ENCODE measurements around the gene HIRA.
"Not testable (repeated sequence)": the region's sequence is repeated elsewhere in the genome, so short reads cannot be mapped to it uniquely, and the experiment has no call there.

HIRA gene

GRCh38 chr22:19463491-19464469 is 32.2 kb upstream of the HIRA start:
- DNase-seq: no peak

GRCh38 chr22:19463008-19463407 is 31.5 kb upstream of the HIRA start:
- DNase-seq: no peak

DNA sequence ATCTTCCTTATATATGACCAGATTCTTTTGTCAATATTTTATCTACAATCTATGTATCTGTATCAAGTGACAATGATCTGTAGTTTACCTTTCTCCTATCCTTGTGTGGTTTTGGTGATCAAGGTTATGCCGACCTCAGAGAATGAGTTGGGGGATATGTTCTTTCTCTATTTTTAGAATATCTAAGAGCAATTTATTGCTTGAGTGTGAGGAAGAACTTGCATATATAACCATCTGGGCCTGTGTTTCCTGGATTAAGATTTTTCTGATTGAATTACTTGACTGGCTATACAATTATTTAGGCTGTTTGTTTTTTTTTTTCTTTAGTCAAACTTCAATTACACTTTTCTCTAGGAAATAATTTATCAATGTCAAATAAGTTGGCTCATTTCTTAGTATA is 30.0 kb upstream of the HIRA start:
- no peak for DNase-seq

DNA sequence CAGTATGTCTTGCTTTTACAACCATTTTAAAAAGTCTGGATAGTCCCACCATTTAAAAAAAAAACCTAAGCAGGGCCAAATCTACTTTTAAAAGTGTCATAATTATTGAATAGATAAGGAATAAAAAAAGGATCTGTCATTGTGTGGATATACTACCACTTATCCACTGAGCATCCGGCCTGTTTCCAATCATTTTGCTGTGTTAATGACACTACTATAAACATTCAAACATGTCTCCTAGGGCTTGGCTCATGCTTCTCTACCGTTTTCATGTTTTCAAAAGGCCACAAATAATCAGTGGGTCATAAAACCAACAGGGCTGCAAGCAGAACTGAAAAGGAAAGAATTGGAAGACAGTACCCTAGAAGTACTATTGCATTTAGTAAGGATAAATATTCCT is 28.5 kb upstream of the HIRA start:
- no peak for DNase-seq

DNA sequence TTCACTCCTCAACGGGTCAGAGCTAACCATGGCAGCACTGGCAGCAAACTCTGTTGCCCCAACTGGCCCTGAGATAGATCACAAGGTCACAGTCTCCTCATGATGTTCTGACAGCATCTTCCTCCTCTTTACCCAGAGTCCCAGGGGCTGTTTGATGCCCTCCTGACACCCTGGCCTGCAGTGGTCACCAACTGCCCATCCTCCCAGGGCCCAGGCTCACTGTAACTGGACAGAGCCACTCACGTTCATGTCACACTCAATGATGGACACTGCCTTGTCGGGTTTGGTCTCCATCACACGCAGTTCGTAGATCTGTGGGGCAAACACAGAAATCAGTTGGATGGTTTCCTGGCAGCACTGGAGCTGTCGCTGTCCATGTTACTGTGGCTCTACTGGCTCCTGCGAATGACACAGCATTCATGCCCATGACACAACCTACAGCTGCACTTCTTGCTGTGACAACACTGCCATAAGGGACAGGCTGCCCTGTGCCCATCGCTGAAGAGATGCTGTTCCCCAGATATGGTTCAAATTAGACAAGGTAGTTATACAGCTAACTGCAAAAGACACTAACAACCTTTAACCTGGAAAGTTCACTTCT is 26.4 kb upstream of the HIRA start:
- DNase-seq: no peak

- no peak for DNase-seq
Measured at GRCh38 chr22:19456541-19456940, 25.0 kb upstream of the HIRA start.

GRCh38 chr22:19455585-19456370 is 24.2 kb upstream of the HIRA start:
- DNase-seq: no peak

- no peak for DNase-seq
Measured at GRCh38 chr22:19455033-19455432, 23.5 kb upstream of the HIRA start.

DNA sequence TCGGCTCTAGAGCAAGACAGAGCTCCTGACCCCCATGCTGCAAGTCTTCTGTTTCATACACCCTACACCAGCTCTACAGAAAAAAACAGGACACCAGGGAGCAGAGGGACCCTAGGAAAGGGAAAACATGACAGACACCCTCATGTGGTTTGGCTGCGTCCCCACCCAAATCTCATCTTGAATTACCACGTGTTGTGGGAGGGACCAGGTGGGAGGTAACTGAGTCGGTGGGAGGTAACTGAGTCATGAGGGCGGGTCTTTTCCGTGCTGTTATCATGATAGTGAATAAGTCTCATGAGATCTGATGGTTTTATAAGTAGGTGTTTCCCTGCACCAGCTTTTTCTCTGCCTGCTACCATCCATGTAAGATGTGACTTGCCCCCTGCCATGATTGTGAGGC is 22.6 kb upstream of the HIRA start:
- DNase-seq: no peak

DNA sequence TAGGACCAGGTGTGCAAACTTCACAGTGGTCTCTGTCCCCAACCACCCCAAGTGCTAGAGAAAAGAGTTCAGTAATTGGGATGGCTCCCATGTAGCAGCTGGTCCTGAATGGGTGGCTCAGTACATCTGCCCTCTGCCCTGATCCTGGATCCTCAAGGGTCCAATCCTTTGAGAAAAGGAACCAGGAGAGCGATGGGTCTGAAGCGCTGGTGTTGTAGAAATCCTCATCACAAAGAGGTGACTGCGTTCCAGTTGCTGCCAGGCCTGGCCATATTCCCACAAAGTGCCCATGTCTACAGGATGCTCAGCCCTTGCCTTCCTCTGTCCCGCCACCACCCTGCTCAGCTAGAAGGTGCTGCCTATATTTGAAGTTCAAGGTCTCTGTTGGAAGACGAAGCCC is 22.2 kb upstream of the HIRA start:
- DNase-seq: no peak

DNA sequence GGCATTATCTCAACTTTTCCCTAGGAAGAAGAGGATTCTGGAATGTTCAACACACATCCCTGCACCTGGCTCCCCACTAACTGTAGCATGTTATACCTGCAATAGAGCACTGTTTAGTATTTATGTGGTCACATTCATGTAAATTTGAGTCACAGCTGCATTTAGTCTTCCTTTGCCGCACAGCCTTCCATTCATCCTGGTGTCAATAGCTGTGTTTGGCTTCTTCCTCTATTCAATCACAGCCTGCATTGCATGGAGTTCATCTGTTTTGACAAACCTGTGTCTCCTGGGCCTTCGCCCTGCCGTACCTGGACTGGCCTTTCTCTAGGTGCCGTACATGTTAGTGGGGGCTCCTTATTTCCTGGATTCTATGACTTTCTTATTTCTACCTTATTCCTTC is 20.0 kb upstream of the HIRA start:
- no peak for DNase-seq

- DNase-seq: no peak
Measured at GRCh38 chr22:19450363-19451175, 19.0 kb upstream of the HIRA start.

- no peak for DNase-seq
Measured at GRCh38 chr22:19449422-19449767, 17.9 kb upstream of the HIRA start.

DNA sequence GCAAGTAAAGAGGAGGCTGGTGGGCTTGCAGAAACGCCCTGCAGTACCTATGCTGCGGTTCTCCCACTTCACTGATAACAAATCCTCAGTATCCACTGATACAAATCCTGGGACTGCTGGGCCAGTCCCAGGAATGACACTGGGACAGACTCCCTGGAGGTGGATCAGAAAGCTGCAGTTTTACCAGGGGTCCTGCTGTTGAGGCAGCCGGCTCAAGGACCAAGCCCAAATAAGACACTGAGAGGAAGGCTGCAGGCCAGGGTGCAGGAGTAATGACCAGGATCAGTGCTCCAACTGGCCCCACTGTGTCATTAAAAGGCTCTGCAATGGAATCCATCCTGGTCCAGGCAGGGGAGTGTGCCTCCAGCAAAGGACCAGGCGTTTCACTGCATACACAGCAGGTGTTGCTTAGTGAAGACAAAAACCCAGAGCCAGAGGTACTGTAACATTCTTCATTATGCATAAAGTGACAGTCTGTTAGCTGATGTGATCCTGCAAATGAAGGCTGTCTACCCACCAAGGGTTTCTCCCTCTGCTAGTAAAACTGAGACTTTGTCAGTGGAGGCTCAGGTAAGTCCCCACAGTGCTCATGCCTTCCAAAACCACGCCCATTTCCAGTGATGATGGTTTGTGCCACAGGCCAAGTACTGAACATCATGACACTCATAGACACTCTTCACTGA is 17.3 kb upstream of the HIRA start:
- DNase-seq: no peak

GRCh38 chr22:19448076-19448607 is 16.6 kb upstream of the HIRA start:
- no peak for DNase-seq

GRCh38 chr22:19447330-19448075 is 16.0 kb upstream of the HIRA start, which contains the start of gene C22orf39:
Gene C22orf39 (minus strand): TSS chr22:19447711. CDS start chr22:19447688, 23 bp downstream.
- peak; percentile 75 for DNase-seq

- DNase-seq: no peak
Measured at GRCh38 chr22:19446603-19447329, 15.2 kb upstream of the HIRA start.

DNA sequence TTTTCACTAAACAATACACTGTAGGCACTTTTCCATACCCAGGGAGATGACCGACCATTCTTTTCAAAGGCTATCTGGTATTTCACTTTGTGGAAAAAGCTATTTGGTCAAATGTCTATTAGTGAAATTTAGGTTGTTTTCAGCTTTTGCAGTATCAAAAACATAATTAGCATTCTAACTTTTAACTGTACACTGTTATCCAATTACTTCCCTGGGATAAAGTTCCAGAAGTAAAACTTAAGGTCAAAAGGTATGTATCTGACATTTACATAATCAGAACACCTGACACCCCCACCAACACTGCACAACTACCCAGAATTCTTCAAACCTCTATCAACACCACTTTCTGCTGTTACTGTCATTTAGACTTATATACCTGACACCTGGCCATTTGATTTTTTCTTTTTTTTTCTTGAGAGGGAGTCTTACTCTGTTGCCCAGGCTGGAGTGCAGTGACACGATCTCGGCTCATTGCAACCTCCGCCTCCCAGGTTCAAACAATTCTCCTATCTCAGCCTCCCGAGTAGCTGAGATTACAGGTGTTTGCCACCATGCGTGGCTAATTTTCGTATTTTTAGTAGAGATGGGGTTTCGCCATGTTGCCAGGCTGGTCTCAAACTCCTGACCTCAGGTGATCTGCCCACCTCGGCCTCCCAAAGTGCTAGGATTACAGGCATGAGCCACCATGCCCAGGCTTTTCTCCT is 13.9 kb upstream of the HIRA start:
- DNase-seq: not testable (repeated sequence)

DNA sequence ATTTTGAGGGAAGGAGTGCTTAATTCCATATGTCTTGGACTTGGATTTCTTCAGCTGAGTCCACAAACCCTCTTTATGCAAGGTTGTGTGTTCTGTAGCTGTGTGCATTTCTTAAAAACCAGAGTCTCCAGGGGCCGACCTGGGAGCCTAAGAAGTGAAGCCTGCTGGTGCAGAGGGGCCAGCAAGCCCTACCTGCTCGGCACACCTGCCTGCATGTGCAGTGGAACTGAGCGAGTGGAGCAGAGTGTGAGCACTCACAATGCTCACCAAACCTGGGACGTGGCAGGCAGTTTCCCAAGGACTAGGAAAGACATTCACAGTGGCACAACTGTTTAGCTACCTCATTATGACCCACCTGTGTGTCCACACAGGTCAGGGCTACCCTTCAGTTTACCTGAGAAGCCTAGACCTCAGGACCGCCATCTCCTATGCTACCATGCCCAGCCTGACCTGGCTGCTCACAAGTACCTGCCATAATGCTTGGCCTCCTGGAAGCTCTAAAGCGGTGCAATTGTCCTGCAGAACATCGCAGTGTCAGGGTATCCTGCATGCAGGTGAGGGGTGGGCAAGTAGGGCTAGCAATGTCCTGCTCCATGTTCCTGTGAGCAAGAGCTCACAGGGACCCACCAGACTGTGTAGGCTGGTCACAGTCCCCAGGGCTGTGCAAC is 12.1 kb upstream of the HIRA start:
- no peak for DNase-seq
